ENCODE results near the gene VOPP1.
"Not testable (repeated sequence)": the region's sequence is repeated elsewhere in the genome, so short reads cannot be mapped to it uniquely, and the experiment has no call there.

Gene VOPP1

DNA sequence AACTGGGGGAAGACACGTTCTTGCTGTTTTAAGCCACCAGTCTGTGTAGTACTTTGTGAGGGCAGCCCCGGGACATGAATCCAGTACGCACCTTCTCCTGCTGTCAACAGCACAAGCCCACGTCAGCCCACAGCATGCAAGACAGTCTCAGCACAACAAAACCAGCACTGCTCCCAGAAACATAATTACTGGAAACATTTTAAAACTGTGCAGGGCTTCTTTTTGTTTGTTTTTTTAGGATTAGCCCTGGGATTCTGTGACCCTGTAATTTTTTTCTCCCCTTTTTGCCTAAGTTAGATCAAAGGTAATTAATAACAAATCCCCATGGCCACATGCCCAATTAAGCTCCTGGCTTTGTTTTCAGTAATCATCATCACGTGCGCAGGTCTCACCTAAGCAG lies 87.5 kb downstream of the VOPP1 start:
- no peak for DNase-seq

DNA sequence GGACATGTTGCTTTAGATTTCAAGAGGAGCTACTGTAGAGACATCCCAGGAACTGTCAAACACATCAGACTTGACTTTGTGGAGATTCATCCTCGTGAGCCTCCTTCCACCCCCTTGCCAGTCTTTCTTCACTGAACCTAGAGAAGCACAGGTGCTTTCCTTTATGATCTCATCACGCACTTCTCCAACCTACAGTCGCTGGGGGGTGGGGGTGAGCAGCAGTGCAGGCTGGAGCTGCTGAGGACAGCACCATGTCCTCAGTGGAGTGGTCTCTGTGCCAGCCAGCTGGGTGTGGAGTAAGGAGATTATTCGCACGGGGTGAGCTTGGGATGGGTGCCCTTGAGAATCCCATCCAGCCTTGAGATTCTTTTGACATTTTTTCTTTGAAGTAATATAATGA lies 88.1 kb downstream of the VOPP1 start:
- DNase-seq: no peak

GRCh38 chr7:55483046-55483445 lies 89.3 kb downstream of the VOPP1 start:
- DNase-seq: no peak

DNA sequence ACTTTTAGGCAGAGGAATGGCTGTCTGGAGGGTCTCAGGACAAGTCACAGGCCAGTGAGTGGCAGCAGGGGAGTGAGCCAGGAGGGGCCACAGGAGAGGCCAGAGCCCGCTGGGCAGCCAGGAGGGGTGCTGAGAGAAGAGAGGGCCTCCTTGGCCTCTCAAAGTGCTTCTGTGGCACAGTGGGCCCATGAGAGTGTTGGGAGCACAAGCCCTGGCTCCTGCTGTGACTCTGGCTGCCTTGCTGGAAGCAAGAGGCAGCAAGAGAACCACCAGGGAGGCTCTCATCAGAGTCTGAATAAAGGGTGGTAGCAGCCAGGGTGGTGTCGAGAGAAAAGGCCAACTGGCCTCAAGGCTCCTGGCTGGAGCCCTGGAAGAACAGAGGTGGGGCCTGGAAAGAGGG lies 91.1 kb downstream of the VOPP1 start:
- DNase-seq: no peak

DNA sequence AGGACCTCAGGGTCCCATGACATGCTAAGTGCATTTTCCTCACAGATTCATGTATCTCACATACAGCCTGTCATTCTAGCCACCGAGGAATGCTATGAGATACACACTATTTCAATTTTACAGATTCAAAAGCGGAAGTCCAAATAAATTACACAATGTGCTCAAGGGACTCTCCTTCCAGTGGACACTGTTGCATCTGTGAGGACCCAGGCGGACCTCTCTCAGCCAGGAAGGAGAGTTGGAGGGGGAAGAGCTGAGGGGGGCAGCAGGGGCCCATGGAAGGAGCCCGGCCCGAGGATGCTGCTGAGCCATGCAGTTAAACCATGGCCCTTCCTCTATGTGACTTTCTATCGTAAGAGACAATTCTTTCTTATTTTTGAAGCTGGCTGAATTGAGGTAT lies 93.6 kb downstream of the VOPP1 start:
- no peak for DNase-seq

- DNase-seq: no peak
Observed at GRCh38 chr7:55477781-55478374, 94.4 kb downstream of the VOPP1 start.

DNA sequence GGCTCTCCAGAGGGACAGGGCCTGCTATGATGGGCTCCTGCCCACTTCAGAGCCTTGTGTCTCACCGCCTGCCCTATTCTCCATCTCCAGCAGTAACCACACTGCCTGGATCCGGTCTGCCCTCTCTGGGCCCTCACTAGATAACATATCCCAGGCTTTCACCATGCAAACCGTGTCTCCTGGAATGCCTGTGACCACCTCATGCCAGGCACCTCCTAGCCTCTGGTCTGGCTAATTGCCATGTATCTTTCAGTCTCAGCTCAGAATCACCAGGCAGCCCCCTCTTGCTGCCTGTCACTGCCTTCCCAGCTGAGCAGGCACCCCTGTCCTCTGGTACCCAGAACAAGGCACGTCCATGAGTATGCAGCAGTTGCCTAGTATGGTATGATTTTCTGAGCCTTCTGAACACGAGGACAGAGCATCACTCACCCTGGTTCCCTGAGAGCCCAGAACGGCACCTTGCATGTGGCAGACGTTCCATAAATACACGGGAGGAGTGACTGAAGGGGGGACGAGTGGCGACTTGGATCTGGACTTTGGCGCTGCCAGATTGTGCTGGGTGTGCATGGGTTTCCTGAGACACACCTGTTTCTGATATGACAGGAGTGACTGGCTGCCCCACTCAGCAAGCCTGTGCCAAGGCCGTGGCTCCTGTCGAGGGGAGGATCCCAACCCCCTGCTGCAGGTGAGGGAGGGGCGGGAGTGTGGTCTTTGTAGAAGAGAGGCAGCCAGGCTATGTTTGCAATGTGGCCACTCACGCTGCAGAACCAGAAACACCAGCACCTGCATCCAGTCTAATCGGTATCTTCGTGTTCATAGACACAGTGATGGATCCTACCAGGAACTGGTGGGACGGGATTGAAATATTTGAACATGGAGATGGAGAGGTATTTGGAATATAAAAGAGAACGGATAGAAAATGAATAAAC lies 95.2 kb downstream of the VOPP1 start:
- no peak for DNase-seq

DNA sequence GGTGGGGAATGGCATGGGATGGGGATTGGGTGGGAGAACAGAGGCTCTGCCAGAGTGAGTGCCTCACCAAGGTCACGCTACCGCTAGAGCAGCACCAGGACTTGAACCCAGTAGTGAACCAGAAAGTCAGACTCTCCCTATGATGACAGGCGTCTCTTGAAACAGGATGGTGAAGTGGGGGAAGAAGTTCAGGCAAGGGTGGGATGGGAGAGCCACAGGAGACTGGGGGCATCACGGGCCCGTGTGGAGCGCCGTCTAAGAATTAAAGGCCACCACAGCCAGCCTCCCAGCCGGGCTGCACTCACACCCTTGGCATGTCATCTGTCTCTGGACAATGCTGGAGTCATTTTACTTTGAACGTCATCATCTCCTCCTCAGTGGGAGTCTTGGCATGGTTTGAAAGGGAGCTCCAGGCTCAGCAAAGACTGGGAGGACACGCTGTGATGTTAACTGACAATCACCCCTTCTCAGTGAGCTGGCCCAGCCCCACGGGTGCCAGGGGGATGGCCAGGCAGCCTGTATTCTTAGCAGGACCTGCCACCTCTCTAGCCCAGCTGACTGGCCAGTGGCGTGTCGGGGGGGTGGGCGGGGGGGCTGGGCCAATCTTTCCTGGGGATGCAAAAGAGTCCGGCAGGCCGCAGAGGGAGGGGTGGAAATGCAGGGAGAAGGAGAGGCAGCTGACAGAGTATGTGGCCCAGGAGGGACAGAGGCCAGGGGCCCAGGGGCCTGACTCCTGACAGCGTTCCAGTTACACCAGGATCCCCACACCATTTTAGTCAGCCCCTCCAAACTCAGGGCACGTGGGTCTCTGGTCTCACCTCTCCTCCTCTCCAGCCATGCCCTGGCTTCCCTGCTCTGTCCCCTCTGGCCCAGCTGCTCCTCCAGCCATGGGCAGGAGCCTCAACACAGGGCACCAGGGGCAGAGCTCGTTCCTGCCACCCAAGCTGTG lies 96.2 kb downstream of the VOPP1 start:
- DNase-seq: no peak

DNA sequence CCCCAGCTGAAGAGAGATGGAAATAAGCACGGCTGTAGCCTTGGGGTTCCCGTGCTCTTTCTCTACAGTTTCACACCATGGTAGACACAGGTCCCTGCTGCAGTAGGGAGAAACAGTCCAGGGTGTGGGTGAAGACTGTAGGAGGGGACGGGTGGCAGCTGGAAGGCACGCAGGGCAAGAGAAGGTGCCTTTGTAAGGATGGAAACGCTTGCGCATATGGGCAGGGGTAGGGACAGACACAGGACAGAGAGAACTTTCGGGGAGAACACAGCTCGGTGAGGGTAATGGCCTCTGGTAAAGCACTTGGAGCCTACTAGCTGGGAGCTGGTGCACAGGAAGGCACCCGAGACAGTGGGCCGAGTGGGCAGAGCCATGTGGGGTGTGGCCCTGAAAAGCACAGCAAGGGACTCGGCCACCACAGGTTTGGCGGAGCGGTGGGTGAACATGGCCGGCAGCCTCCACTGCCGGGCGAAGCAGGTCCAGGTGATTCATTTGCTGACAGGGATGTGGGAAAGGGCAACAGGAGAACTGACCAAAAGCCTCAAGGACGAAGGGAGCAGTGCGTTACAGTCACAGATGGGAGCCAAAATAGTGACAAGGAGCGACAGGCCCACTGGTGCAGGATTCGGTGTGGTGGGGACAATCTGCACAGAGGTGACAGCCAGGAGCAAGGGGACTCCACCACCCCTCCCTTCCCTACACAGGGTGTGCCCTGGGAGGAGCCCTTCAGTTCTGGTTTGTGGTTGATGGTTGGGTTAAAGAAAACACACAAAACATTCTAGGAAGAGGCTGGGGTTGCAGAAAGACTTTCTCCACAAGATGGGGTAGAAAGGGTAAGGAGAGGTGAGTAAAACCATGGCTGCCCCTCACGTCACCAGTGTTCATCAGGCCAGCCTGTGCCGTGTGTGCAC lies 97.1 kb downstream of the VOPP1 start:
- DNase-seq: no peak

DNA sequence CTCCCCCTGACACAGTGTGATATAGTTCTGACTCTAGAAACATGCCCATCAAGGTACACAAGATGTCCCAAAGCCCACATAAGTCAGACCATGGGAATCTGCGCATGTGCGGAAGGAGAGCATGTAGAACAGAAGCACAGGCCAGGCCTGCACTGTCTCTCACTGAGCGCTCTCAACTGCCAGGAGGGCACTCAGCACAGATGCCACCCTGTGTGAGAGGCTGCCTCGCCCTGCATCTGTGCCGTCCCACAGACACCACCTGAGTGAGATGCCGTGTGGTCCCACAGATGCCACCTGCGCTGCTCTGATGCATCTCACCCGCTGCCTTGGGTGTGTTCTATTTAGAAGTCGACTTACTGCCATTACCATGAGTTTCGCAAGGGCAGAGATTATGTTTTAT lies 98.4 kb downstream of the VOPP1 start:
- DNase-seq: no peak

- no peak for DNase-seq
Observed at GRCh38 chr7:55472928-55473725, 99.2 kb downstream of the VOPP1 start.

GRCh38 chr7:55472406-55472805 lies 99.9 kb downstream of the VOPP1 start:
- not testable (repeated sequence) for DNase-seq

GRCh38 chr7:55471594-55471993 lies 100.7 kb downstream of the VOPP1 start:
- DNase-seq: not testable (repeated sequence)

GRCh38 chr7:55470261-55470660 lies 102.0 kb downstream of the VOPP1 start:
- no peak for DNase-seq

- DNase-seq: no peak
Observed at GRCh38 chr7:55469721-55470120, 102.6 kb downstream of the VOPP1 start.

GRCh38 chr7:55469271-55469681 lies 103.0 kb downstream of the VOPP1 start:
- DNase-seq: no peak

DNA sequence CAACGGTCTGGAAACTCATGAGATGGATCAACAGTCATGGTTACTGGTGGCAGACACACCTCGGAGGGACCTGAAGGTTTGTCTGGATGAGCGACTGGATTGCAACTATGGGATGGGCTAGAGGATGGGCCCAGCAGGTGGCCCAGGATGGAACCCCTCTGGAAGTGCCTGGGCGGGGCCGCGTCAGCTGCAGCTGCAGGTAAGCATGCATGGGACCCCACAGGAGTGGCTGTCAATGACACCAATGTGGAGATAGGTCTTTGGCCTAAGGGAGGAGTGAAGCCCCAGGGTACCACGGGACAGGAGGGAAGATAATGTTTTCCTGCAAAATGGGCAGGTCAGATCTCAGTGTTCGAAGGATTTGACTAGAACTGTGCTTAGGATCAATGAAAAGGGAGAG lies 103.8 kb downstream of the VOPP1 start:
- DNase-seq: no peak

DNA sequence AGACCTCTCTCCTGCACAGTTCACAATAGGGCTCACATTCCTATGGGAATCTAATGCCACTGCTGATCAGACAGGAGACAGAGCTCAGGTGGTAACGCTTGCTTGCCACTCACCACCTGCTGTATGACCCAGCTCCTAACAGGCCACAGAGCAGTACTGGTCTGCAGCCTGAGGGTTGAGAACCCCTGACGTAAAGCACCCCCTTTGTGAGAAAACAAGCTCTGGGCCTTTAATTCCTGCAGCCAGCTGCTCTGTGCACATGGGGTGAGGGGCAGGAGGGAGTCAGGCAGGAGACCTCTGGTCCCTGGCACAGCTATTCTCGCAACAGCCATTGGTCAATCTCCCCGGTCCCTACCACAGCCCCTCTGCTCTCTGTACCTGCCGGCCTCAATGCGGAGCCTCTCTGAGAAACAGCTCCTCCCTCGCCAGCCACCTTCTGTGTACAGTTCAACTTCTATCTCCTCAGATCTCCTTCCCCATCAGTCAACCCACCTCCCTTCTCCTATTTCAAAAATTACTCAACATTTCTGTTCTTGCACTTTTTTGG lies 105.2 kb downstream of the VOPP1 start:
- DNase-seq: no peak

- DNase-seq: no peak
Observed at GRCh38 chr7:55465691-55466090, 106.6 kb downstream of the VOPP1 start.

DNA sequence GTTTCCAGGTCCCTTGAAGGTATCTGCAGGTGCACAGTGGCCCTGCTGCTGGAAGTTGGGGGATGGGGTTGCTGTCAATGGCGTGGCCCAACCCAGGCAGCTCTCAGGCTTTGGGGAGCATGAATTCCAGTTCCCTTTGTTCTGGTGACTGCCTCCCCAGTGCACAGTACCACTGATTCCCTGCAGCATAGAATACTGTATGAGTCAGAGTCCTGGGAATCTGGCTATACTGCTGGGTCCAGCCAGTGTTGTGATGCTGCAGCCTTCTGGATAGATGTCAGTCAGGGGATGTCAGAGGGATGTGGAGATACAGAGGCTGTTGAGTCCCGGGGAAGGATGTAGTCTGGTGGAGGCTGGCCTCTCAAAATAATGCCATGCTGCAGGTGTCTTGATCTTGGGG lies 107.9 kb downstream of the VOPP1 start:
- DNase-seq: no peak

DNA sequence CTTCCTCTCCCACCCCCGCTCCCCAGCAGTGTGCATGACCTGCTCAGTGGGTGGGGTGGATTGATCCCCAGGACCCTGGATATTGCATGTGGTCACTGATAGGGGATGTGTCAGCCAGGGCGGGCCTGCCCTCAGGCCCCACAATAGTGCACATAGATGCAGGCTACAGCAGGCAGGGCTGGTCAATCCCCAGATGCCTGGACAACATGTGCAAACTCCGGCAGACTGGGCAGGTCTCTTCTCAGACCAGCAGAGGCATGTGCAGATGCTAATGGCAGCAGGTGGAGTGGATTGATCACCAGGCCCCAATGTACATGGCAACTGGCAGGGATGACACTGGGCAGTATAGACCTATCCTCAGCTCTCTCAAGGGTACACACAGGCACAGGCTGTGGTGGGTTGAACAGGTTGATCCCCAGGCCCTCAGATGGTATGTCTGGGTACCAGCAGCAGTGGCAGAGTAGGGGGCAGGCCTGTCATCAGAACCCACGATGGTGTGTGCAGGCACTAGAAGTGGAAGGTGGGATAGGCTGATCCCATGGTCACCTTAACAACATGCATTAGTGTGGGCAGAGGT lies 108.5 kb downstream of the VOPP1 start:
- DNase-seq: no peak

Data from NCI-H2029 (cell line).